DMS 273 (cell line): ENCODE measurements around the gene SLC9A1.

ENCODE experiments used
- DNase-seq: peaks from one replicate; lab custom pipeline; 2025; ENCODE audit not compliant: unreplicated experiment; lab: John Stamatoyannopoulos, UW

Gene SLC9A1

GRCh38 chr1:27152004-27152828 lies 2.7 kb downstream of the SLC9A1 start:
- no peak for DNase-seq

DNA sequence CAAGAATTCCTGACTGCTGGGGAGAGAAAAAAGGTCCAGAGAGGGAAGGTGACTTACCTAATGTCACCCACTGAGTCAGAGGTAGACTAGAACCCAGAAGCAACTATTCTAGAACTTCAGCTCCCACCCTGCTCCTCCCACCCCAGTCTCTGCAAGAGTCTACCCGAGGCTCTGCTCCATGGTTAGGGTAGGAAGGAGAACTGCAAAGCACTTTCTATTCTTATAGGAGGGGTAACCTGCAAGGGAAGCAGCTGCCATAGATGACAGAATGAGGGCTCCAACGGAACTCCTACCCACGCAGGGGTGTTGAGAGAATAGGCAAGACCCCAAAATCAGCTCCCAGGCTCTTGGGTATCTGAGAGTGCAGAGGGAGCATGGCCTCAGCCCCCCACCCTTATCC lies 4.3 kb downstream of the SLC9A1 start:
- DNase-seq: no peak

DNA sequence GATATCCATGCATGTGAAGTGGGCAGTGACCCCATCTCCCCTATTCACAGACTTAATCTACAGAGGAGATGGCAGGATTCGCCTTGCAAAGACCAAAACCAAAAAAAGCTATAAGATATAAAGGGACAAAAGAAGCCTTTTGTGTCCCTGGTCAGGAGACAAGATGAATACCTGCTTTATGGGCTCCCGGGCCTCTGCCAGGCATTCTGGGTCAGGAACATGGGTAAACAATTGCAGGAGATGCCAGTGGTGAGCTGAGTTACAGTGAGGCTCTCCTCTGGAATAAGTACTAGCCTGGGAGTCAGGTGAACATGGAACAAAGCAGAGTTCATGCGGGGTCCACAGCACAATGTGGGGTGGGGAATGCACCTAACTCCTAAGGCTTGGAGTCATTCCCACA lies 4.7 kb downstream of the SLC9A1 start:
- no peak for DNase-seq

GRCh38 chr1:27149762-27150113 lies 5.2 kb downstream of the SLC9A1 start:
- no peak for DNase-seq

DNA sequence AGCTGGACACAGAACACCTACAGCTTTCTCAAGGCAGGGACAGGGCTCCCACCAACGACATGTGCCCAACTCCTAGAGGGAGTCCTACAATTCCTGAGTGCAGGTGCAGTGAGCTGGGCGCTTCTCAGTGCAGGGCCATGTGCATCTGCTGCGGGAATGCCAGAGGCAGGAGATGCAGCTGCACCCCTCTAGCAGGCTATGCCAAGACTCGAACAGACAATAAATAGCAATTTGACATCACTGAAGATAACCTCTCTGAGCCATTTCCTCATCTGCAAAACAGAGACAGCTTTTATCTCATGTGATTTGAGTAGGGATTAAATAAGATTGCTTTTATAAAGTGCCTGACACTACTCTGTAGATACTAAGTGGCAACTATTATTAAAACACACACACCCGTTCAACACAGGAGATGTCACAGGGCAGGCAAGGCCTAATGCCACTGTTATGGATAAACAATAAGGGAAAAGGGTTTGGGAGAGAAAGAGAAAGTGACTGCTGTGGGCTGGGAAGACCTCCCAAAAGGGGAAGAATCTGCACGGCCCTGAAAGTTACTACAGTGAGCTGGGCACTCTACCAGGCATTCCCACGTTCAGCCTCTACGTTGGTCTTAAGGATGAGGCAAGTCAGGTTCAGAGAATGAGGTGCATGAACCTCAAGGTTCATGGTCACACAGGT lies 5.7 kb downstream of the SLC9A1 start:
- no peak for DNase-seq

GRCh38 chr1:27148591-27148990 lies 6.3 kb downstream of the SLC9A1 start:
- no peak for DNase-seq

DNA sequence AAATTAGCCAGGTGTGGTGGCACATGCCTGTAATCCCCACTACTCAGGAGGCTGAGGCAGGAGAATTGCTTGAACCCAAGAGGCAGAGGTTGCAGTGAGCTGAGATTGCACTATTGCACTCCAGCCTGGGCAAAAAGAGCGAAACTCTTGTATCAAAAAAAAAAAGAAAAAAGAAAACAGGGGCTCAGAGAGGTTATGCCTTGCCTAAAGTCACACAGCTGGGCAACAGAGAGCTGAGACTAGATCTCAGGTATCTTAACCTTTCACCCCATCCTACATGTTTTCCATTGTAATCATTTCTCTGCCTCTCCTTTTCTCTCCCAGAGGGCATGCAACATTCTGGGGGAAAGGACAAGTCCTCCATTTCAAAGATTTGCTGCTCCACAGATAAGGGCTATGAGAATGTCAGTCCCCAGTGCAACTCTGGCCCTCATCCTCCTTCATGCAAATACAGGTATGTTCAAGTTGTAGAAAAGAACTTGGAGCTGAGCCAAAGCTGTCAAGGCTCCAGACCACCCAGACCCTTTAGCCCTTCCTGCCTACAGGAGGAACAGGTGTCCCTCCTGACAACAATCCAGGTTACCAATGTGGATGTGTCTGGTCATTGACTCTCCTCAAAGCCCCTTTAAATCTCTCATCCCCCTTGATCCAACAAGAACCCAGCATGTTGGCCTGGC lies 6.9 kb downstream of the SLC9A1 start:
- DNase-seq: no peak

GRCh38 chr1:27145934-27146354 lies 9.0 kb downstream of the SLC9A1 start:
- peak; percentile 57 for DNase-seq

- DNase-seq: peak; percentile 82
Measured at GRCh38 chr1:27144920-27145661, 9.8 kb downstream of the SLC9A1 start.

DNA sequence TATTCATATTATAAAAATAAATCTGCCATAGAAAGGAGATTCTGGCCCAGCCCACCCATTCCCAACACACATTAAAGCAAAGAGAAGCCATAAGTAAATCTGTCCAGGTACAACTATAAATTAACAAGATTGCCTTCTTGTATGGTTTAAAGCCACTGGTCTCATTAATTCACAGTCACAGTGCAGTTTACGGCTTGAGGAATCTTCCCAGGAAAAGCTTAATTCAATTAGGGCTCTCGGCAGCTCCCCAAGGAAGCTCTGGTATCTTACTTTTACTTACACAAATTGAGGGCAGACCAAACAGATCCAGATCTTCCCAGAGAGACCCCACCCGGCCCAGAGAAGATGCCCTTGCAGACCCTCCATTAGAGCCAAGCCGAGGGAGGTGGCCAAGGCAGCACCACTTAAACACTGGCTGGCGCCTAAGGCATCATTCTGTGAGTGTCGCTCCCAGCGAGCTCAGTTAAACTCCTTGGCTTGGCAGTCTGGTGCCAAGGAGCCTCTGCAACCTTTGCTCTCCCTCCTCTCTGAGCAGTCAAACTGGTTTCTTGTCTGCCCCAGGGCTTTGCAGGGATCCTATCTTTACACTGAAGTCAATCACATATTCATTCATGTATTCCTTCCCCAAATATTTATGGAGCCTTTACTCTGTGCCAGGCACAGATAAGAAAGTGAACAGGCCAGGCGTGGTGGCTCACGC lies 10.7 kb downstream of the SLC9A1 start:
- DNase-seq: no peak

GRCh38 chr1:27143401-27143800 lies 11.5 kb downstream of the SLC9A1 start:
- DNase-seq: no peak

GRCh38 chr1:27142464-27142863 lies 12.5 kb downstream of the SLC9A1 start:
- peak; percentile 47 for DNase-seq

DNA sequence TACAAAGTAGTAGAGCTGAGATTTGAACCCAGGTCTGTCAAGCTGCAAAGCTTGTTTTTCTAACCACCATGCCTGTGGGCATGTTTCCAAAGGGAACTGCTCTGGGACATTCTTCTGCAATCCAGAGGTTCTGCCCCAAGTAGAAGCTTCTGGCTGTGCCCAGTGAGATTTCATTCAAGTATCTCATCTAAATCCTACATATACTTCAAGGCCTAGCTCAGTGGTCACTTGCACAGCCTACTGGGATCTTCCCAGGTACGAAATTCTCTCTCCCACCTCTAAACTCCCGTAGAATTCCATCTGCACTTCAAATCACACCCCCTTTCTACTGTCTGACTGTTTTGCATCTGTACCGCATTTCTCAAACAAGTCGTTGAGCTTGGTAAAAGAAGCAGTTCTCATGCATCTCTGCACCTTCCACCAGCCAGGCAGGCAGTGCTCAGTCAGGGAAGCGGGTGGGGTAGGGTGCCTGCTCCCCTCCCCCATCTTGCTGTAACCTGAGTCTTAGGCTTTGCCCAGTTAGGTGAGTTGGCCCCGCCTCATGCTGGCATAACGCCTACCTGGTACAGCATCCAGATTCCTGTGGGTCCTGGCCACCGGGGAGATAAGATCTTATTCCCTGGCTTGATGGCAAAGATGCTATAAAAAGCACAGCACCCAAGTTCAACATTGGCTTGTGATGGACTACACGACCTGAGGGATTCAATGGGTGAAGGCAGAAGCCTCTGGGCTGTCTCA lies 13.5 kb downstream of the SLC9A1 start:
- no peak for DNase-seq

DNA sequence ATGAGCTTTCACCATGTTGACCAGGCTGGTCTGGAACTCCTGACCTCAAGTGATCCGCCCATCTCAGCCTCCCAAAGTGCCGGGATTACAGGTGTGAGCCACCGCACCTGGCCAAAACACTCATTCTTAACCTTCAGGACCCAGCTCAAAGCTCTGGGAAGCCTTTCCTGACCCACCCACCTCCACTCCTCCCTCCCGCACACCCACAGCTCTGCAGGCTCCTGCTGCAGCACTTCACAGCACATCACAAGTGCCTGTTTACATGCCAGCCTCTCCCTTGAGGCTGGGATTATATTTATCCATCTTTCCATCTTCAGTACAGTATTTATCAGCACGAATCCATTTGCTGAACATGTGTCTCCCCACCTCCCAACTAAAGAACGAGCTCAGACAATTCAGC lies 14.9 kb downstream of the SLC9A1 start:
- no peak for DNase-seq

DNA sequence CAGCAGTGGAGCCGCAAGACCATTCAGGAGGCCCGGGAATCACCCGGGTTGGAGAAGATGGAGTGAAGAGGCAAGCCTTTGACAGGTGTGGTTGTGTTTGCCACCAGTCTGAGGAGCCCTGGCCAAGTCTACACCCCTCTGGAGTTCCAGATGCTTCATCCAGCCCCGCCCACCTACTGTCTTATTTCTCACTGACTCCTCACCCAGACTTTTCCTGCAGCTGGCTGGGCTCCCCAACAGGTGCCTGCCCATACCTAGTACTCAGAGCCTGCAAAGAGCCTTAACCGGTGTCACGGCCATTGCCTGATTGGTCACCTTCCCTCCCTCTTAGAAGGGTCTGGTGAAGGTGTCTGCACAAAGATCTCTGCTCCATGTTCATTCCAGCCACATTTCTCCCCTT lies 16.0 kb downstream of the SLC9A1 start:
- peak; percentile 50 for DNase-seq

- DNase-seq: no peak
Measured at GRCh38 chr1:27138368-27138767, 16.6 kb downstream of the SLC9A1 start.

DNA sequence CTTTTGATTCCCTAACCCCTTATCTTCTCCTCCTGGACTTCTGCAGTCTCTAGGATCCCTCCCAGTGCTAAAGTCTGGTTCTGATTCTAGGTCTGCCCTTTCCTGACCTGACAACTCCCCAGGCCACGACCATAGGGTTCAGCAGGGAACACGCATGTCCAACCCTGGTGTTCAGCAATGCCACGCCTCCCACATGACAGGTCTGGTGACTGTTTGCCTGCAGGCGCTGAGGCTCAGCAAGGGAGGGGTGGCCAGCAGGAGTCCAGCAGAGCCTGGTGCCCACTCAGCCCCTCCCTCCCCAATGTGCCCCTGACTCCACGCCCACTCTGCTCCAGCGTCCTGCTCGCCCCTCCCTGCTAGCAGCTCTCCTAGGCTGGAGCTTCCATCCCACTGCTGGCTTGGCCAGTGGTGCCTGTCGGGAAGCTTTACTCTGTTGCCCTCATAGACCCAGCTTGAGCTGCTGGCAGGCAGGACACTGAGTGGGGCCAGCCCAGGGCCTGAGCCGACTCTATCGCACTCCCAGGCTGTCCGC lies 17.3 kb downstream of the SLC9A1 start:
- DNase-seq: peak; percentile 55

DNA sequence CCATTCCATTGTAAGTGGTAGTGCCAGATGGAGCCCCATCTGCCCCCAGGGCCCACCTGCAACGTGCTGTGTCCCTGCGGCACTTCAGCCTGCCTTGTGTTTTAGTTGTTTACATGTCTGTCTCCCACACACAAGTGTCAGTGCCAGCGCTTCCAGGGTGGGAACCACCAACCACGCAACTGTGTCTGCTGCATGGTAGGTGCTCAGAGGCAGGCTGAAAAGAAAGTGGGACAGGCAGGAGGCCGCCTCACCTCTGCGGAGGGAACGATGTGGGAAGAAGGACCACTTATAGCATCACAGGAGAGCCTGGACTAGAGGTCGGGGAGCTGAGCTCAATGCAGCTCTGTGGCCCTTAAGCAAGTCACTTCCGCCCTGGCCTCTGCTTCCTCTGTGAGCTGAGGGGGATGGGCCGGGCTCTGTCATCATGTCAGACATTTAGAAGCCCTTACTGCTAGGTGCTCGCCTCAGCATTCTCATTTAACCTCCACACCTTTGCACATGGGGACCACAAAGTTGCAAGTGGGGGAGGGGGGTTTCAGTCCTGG lies 17.9 kb downstream of the SLC9A1 start:
- peak; percentile 93 for DNase-seq

GRCh38 chr1:27136236-27136551 lies 18.7 kb downstream of the SLC9A1 start:
- DNase-seq: no peak
